ENCODE measurements around the gene KHDC1L.
"Not testable (repeated sequence)": the region's sequence is repeated elsewhere in the genome, so short reads cannot be mapped to it uniquely, and the experiment has no call there.

KHDC1L gene

GRCh38 chr6:73225396-73225795 is at the start of gene KHDC1L:
TSS of gene KHDC1L (minus strand) at chr6:73225496. CDS start at chr6:73225408, 88 bp downstream.
- no peak for DNase-seq (ENCODE audit: low spot score)

GRCh38 chr6:73269296-73269695 is 44.0 kb upstream of the KHDC1L start:
- DNase-seq (ENCODE audit: low spot score): not testable (repeated sequence)

- not testable (repeated sequence) for DNase-seq (ENCODE audit: low spot score)
These were observed 43.6 kb upstream of the KHDC1L start for GRCh38 chr6:73268896-73269295.

- no peak for DNase-seq (ENCODE audit: low spot score)
These were observed 39.1 kb upstream of the KHDC1L start for GRCh38 chr6:73264446-73264845.

GRCh38 chr6:73263570-73263909 is 38.2 kb upstream of the KHDC1L start:
- no peak for DNase-seq (ENCODE audit: low spot score)

- DNase-seq (ENCODE audit: low spot score): peak; percentile 73
These were observed 37.6 kb upstream of the KHDC1L start, which contains the start of gene KHDC1 for GRCh38 chr6:73262671-73263569. TSS of gene KHDC1 (minus strand) at chr6:73263196. CDS start at chr6:73242517, 20,679 bp downstream.

GRCh38 chr6:73258721-73259120 is 33.4 kb upstream of the KHDC1L start:
- no peak for DNase-seq (ENCODE audit: low spot score)

- not testable (repeated sequence) for DNase-seq (ENCODE audit: low spot score)
These were observed 29.0 kb upstream of the KHDC1L start for GRCh38 chr6:73254323-73254722.

- DNase-seq (ENCODE audit: low spot score): no peak
These were observed 27.4 kb upstream of the KHDC1L start for GRCh38 chr6:73252703-73253102.

- no peak for DNase-seq (ENCODE audit: low spot score)
These were observed 24.7 kb upstream of the KHDC1L start for GRCh38 chr6:73250016-73250415.

- DNase-seq (ENCODE audit: low spot score): no peak
These were observed 23.1 kb upstream of the KHDC1L start for GRCh38 chr6:73248192-73248903.

GRCh38 chr6:73242001-73242400 is 16.7 kb upstream of the KHDC1L start:
- no peak for DNase-seq (ENCODE audit: low spot score)

GRCh38 chr6:73240730-73241129 is 15.4 kb upstream of the KHDC1L start:
- no peak for DNase-seq (ENCODE audit: low spot score)

- no peak for DNase-seq (ENCODE audit: low spot score)
These were observed 11.0 kb upstream of the KHDC1L start for GRCh38 chr6:73236144-73236750.

GRCh38 chr6:73234733-73235132 is 9.4 kb upstream of the KHDC1L start:
- no peak for DNase-seq (ENCODE audit: low spot score)

- not testable (repeated sequence) for DNase-seq (ENCODE audit: low spot score)
These were observed 8.7 kb upstream of the KHDC1L start for GRCh38 chr6:73233971-73234370.

GRCh38 chr6:73233048-73233447 is 7.8 kb upstream of the KHDC1L start:
- DNase-seq (ENCODE audit: low spot score): no peak

- DNase-seq (ENCODE audit: low spot score): no peak
These were observed 6.7 kb upstream of the KHDC1L start for GRCh38 chr6:73231986-73232391.

- no peak for DNase-seq (ENCODE audit: low spot score)
These were observed 2.4 kb upstream of the KHDC1L start for GRCh38 chr6:73227606-73228255.

- DNase-seq (ENCODE audit: low spot score): no peak
These were observed 8.4 kb downstream of the KHDC1L start for GRCh38 chr6:73216859-73217258.

- DNase-seq (ENCODE audit: low spot score): no peak
These were observed 16.2 kb downstream of the KHDC1L start for GRCh38 chr6:73209117-73209516.

- no peak for DNase-seq (ENCODE audit: low spot score)
These were observed 18.0 kb downstream of the KHDC1L start for GRCh38 chr6:73207221-73207837.

Measured in ecto neural progenitor cell (in vitro differentiated cells).